ENCODE measurements around the gene FBXO7.

FBXO7 gene

GRCh38 chr22:32478994-32479393, 4.4 kb downstream of the FBXO7 start:
- no peak for DNase-seq (ENCODE audit: low read depth in 1 of 2, low spot score in 1 of 2)
- no peak overlapping the region for H3K27ac ChIP-seq (replicated peaks)
- TF ChIP-seq CTCF (IDR thresholded peaks at IDR 0.05; ENCODE audit: insufficient read depth, low read length): no peak
- H3K27me3 ChIP-seq (ENCODE audit: insufficient read depth, poor library complexity, severe bottlenecking): no peaks in the 10 kb centered on the region
- no peak overlapping the region for H3K4me3 ChIP-seq (replicated peaks; ENCODE audit: insufficient read depth, low read length)

- Histone ChIP-seq H3K4me3 (replicated peaks; ENCODE audit: insufficient read depth, low read length) (no peak overlapping the region), H3K27ac (replicated peaks) (no peak overlapping the region), H3K27me3 (ENCODE audit: insufficient read depth, poor library complexity, severe bottlenecking) (no peaks in the 10 kb centered on the region)
- no peak for DNase-seq (ENCODE audit: low read depth in 1 of 2, low spot score in 1 of 2)
- TF ChIP-seq SPI1 (IDR thresholded peaks at IDR 0.05; ENCODE audit: borderline replicate concordance, low read depth) (no peak), CTCF (IDR thresholded peaks at IDR 0.05; ENCODE audit: insufficient read depth, low read length) (no peak), REST (IDR thresholded peaks at IDR 0.05; ENCODE audit: insufficient replicate concordance, low read depth) (no peak), POLR2AphosphoS5 (IDR thresholded peaks at IDR 0.05; ENCODE audit: low read depth) (no peak), GABPA (IDR thresholded peaks at IDR 0.05; ENCODE audit: low read depth) (no peak)
Measured at GRCh38 chr22:32480238-32480637, 5.6 kb downstream of the FBXO7 start.

- TF ChIP-seq REST (IDR thresholded peaks at IDR 0.05; ENCODE audit: insufficient replicate concordance, low read depth) (no peak), GABPA (IDR thresholded peaks at IDR 0.05; ENCODE audit: low read depth) (no peak), POLR2AphosphoS5 (IDR thresholded peaks at IDR 0.05; ENCODE audit: low read depth) (no peak), SPI1 (IDR thresholded peaks at IDR 0.05; ENCODE audit: borderline replicate concordance, low read depth) (no peak), CTCF (IDR thresholded peaks at IDR 0.05; ENCODE audit: insufficient read depth, low read length) (no peak)
- no peak for DNase-seq (ENCODE audit: low read depth in 1 of 2, low spot score in 1 of 2)
- H3K4me3 ChIP-seq (replicated peaks; ENCODE audit: insufficient read depth, low read length): no peak overlapping the region
- no peak overlapping the region for H3K27ac ChIP-seq (replicated peaks)
- H3K27me3 ChIP-seq (ENCODE audit: insufficient read depth, poor library complexity, severe bottlenecking): no peaks in the 10 kb centered on the region
Measured at GRCh38 chr22:32482708-32483107, 8.1 kb downstream of the FBXO7 start.

GRCh38 chr22:32486656-32487390, 12.2 kb downstream of the FBXO7 start:
- no peak overlapping the region for H3K27ac ChIP-seq (replicated peaks)
- H3K27me3 ChIP-seq (ENCODE audit: insufficient read depth, poor library complexity, severe bottlenecking): no peaks in the 10 kb centered on the region
- TF ChIP-seq CTCF (IDR thresholded peaks at IDR 0.05; ENCODE audit: insufficient read depth, low read length): no peak
- TF ChIP-seq GABPA (IDR thresholded peaks at IDR 0.05; ENCODE audit: low read depth): no peak
- no peak for TF ChIP-seq REST (IDR thresholded peaks at IDR 0.05; ENCODE audit: insufficient replicate concordance, low read depth)
- TF ChIP-seq SPI1 (IDR thresholded peaks at IDR 0.05; ENCODE audit: borderline replicate concordance, low read depth): no peak
- TF ChIP-seq POLR2AphosphoS5 (IDR thresholded peaks at IDR 0.05; ENCODE audit: low read depth): no peak
- no peak overlapping the region for H3K4me3 ChIP-seq (replicated peaks; ENCODE audit: insufficient read depth, low read length)
- DNase-seq (ENCODE audit: low read depth in 1 of 2, low spot score in 1 of 2): no peak

All from HL-60 (cell line).